SK-N-SH treated with all-trans-retinoic acid at 6 μM for 48 hours (cell line): Measurements from ENCODE around the gene TOB1.

Source experiments
- ESRRG ChIP-seq: fragments of 250-450 bp; sonication (Bioruptor Pico); IDR thresholded peaks from 2 replicates; pipeline ENCODE4 v1.6.1; 2021; ENCODE audit warnings: mild to moderate bottlenecking
- TOX ChIP-seq: fragments of 250-450 bp; sonication (Bioruptor Pico); IDR thresholded peaks from 2 replicates; pipeline ENCODE4 v1.8.0; 2021; ENCODE audit warnings: mild to moderate bottlenecking, moderate library complexity, borderline replicate concordance
- ZNF70 ChIP-seq: fragments of 450-650 bp; formaldehyde crosslinking; IDR thresholded peaks from 2 replicates; pipeline ENCODE4 v1.5.0; 2020; ENCODE audit warnings: mild to moderate bottlenecking, moderate library complexity

GRCh38 chr17:50825188-50825587 is 41.0 kb downstream of the TOB1 start:
- TF ChIP-seq ESRRG (CRISPR knock-in tag) (no peak), TOX (CRISPR knock-in tag) (no peak), ZNF70 (CRISPR knock-in tag) (no peak)
